ENCODE measurements around the gene HYAL4.
"Not testable (repeated sequence)": the region's sequence is repeated elsewhere in the genome, so short reads cannot be mapped to it uniquely, and the experiment has no call there.

The HYAL4 gene

GRCh38 chr7:123894753-123895152 is 49.8 kb downstream of the HYAL4 start:
- not testable (repeated sequence) for H3K4me1 ChIP-seq (ENCODE audit: control insufficient read depth, insufficient read depth, low read length, unreplicated experiment); H2AFZ ChIP-seq (ENCODE audit: low read length, unreplicated experiment); H3K4me3 ChIP-seq (ENCODE audit: low read depth, low read length); H3K79me2 ChIP-seq (ENCODE audit: control insufficient read depth, insufficient read depth, low read length, unreplicated experiment); H3K36me3 ChIP-seq (ENCODE audit: insufficient read depth, low read length); H3K27ac ChIP-seq (ENCODE audit: low read depth, low read length)
- peaks cover 15% of the 10 kb centered on the region for H3K27me3 ChIP-seq (ENCODE audit: insufficient read depth, low read length)

GRCh38 chr7:123901101-123901500 is 56.1 kb downstream of the HYAL4 start:
- Histone ChIP-seq H3K79me2 (ENCODE audit: control insufficient read depth, insufficient read depth, low read length, unreplicated experiment) (no peaks in the 10 kb centered on the region), H3K4me1 (ENCODE audit: control insufficient read depth, insufficient read depth, low read length, unreplicated experiment) (no peaks in the 10 kb centered on the region), H3K36me3 (ENCODE audit: insufficient read depth, low read length) (no peaks in the 10 kb centered on the region), H3K27me3 (ENCODE audit: insufficient read depth, low read length) (no peaks in the 10 kb centered on the region), H2AFZ (ENCODE audit: low read length, unreplicated experiment) (no peak overlapping the region), H3K27ac (ENCODE audit: low read depth, low read length) (no peak overlapping the region), H3K4me3 (ENCODE audit: low read depth, low read length) (no peak overlapping the region)

GRCh38 chr7:123905714-123906113 is 60.7 kb downstream of the HYAL4 start:
- Histone ChIP-seq H3K27ac (ENCODE audit: low read depth, low read length) (no peak overlapping the region), H3K4me1 (ENCODE audit: control insufficient read depth, insufficient read depth, low read length, unreplicated experiment) (no peaks in the 10 kb centered on the region), H3K4me3 (ENCODE audit: low read depth, low read length) (no peak overlapping the region), H3K27me3 (ENCODE audit: insufficient read depth, low read length) (peaks cover 9% of the 10 kb centered on the region; the same call in 1 of the 2 replicates), H2AFZ (ENCODE audit: low read length, unreplicated experiment) (no peak overlapping the region), H3K79me2 (ENCODE audit: control insufficient read depth, insufficient read depth, low read length, unreplicated experiment) (no peaks in the 10 kb centered on the region), H3K36me3 (ENCODE audit: insufficient read depth, low read length) (no peaks in the 10 kb centered on the region)

GRCh38 chr7:123916240-123916724 is 71.3 kb downstream of the HYAL4 start:
- Histone ChIP-seq H3K79me2 (ENCODE audit: control insufficient read depth, insufficient read depth, low read length, unreplicated experiment) (no peaks in the 10 kb centered on the region), H3K4me3 (ENCODE audit: low read depth, low read length) (no peak overlapping the region)

GRCh38 chr7:123917878-123918277 is 72.9 kb downstream of the HYAL4 start:
- H3K36me3 ChIP-seq (ENCODE audit: insufficient read depth, low read length) = no peaks in the 10 kb centered on the region
- no peaks in the 10 kb centered on the region for H3K79me2 ChIP-seq (ENCODE audit: control insufficient read depth, insufficient read depth, low read length, unreplicated experiment)
- no peak overlapping the region for H3K4me3 ChIP-seq (ENCODE audit: low read depth, low read length)
- H3K4me1 ChIP-seq (ENCODE audit: control insufficient read depth, insufficient read depth, low read length, unreplicated experiment) = no peaks in the 10 kb centered on the region
- no peak overlapping the region for H2AFZ ChIP-seq (ENCODE audit: low read length, unreplicated experiment)
- peaks cover 6% of the 10 kb centered on the region; the same call in 1 of the 2 replicates for H3K27me3 ChIP-seq (ENCODE audit: insufficient read depth, low read length)
- no peak overlapping the region for H3K27ac ChIP-seq (ENCODE audit: low read depth, low read length)

More at GRCh38 chr7:123916240-123916724, 71.3 kb downstream of the HYAL4 start:
- no peak overlapping the region for H2AFZ ChIP-seq (ENCODE audit: low read length, unreplicated experiment)
- no peak overlapping the region for H3K27ac ChIP-seq (ENCODE audit: low read depth, low read length)
- no peaks in the 10 kb centered on the region for H3K36me3 ChIP-seq (ENCODE audit: insufficient read depth, low read length)
- H3K27me3 ChIP-seq (ENCODE audit: insufficient read depth, low read length) = peaks cover 6% of the 10 kb centered on the region; the same call in 1 of the 2 replicates
- H3K4me1 ChIP-seq (ENCODE audit: control insufficient read depth, insufficient read depth, low read length, unreplicated experiment) = no peaks in the 10 kb centered on the region

- H2AFZ ChIP-seq (ENCODE audit: low read length, unreplicated experiment) = peak overlapping the region; percentile 33
These were observed 73.3 kb downstream of the HYAL4 start for GRCh38 chr7:123918309-123918708.

GRCh38 chr7:123923599-123923998 is 78.6 kb downstream of the HYAL4 start:
- Histone ChIP-seq H3K36me3 (ENCODE audit: insufficient read depth, low read length) (no peaks in the 10 kb centered on the region), H3K27ac (ENCODE audit: low read depth, low read length) (no peak overlapping the region), H3K27me3 (ENCODE audit: insufficient read depth, low read length) (peaks cover 3% of the 10 kb centered on the region; the same call in 1 of the 2 replicates), H3K79me2 (ENCODE audit: control insufficient read depth, insufficient read depth, low read length, unreplicated experiment) (no peaks in the 10 kb centered on the region), H3K4me1 (ENCODE audit: control insufficient read depth, insufficient read depth, low read length, unreplicated experiment) (no peaks in the 10 kb centered on the region), H2AFZ (ENCODE audit: low read length, unreplicated experiment) (no peak overlapping the region), H3K4me3 (ENCODE audit: low read depth, low read length) (no peak overlapping the region)

More at GRCh38 chr7:123918309-123918708, 73.3 kb downstream of the HYAL4 start:
- no peaks in the 10 kb centered on the region for H3K36me3 ChIP-seq (ENCODE audit: insufficient read depth, low read length)
- peaks cover 6% of the 10 kb centered on the region; the same call in 1 of the 2 replicates for H3K27me3 ChIP-seq (ENCODE audit: insufficient read depth, low read length)
- no peaks in the 10 kb centered on the region for H3K4me1 ChIP-seq (ENCODE audit: control insufficient read depth, insufficient read depth, low read length, unreplicated experiment)
- H3K27ac ChIP-seq (ENCODE audit: low read depth, low read length) = no peak overlapping the region
- no peak overlapping the region for H3K4me3 ChIP-seq (ENCODE audit: low read depth, low read length)
- H3K79me2 ChIP-seq (ENCODE audit: control insufficient read depth, insufficient read depth, low read length, unreplicated experiment) = no peaks in the 10 kb centered on the region

GRCh38 chr7:123924941-123925340 is 80.0 kb downstream of the HYAL4 start, which contains the start of gene SPAM1:
TSS of gene SPAM1 (plus strand) at chr7:123925241. CDS start at chr7:123953571, 28,330 bp downstream.
- H3K27ac ChIP-seq (ENCODE audit: low read depth, low read length) = no peak within 1 kb of the TSS
- H2AFZ ChIP-seq (ENCODE audit: low read length, unreplicated experiment) = no peak within 1 kb of the TSS
- H3K27me3 ChIP-seq (ENCODE audit: insufficient read depth, low read length) = peaks cover 3% of the 10 kb centered on the region; the same call in 1 of the 2 replicates
- no peaks in the 10 kb centered on the region for H3K4me1 ChIP-seq (ENCODE audit: control insufficient read depth, insufficient read depth, low read length, unreplicated experiment)
- no peaks in the 10 kb centered on the region for H3K36me3 ChIP-seq (ENCODE audit: insufficient read depth, low read length)
- no peak within 1 kb of the TSS for H3K4me3 ChIP-seq (ENCODE audit: low read depth, low read length)
- H3K79me2 ChIP-seq (ENCODE audit: control insufficient read depth, insufficient read depth, low read length, unreplicated experiment) = no peaks in the 10 kb centered on the region

Measured in ACC112 (cell line).